GM19395 (cell line): Measurements from ENCODE around the gene PLK5.
"Not testable (repeated sequence)": the region's sequence is repeated elsewhere in the genome, so short reads cannot be mapped to it uniquely, and the experiment has no call there.

ENCODE experiments used
- ATAC-seq: cut with Tn5 transposase; IDR thresholded peaks from one replicate; pipeline ENCODE4 v1.9.1; 2021; ENCODE audit warnings: mild to moderate bottlenecking, moderate library complexity; ENCODE audit not compliant: unreplicated experiment

PLK5 gene

GRCh38 chr19:1523412-1524286, at the start of gene PLK5:
Gene PLK5, plus strand, starts transcription at chr19:1524077. Its CDS starts 2,920 bp downstream, at chr19:1526997.
- no peak for ATAC-seq

GRCh38 chr19:1474765-1475351, 49.0 kb upstream of the PLK5 start:
- ATAC-seq: no peak

GRCh38 chr19:1475751-1476437, 48.0 kb upstream of the PLK5 start:
- ATAC-seq: no peak

- ATAC-seq: not testable (repeated sequence)
These were observed 46.8 kb upstream of the PLK5 start for GRCh38 chr19:1477056-1477455.

GRCh38 chr19:1478934-1479707, 44.8 kb upstream of the PLK5 start, which contains the start of gene C19orf25:
Gene C19orf25, minus strand, starts transcription at chr19:1479215. Its CDS starts 312 bp downstream, at chr19:1478903.
- ATAC-seq: peak; percentile 77

GRCh38 chr19:1481224-1481892, 42.5 kb upstream of the PLK5 start:
- no peak for ATAC-seq

- no peak for ATAC-seq
These were observed 42.0 kb upstream of the PLK5 start for GRCh38 chr19:1481893-1482360.

- no peak for ATAC-seq
These were observed 41.3 kb upstream of the PLK5 start for GRCh38 chr19:1482361-1483130.

- no peak for ATAC-seq
These were observed 40.5 kb upstream of the PLK5 start for GRCh38 chr19:1483131-1483978.

- ATAC-seq: no peak
These were observed 39.9 kb upstream of the PLK5 start for GRCh38 chr19:1483979-1484428.

GRCh38 chr19:1486720-1487575, 36.9 kb upstream of the PLK5 start:
- no peak for ATAC-seq

GRCh38 chr19:1487576-1488281, 36.1 kb upstream of the PLK5 start:
- ATAC-seq: no peak

GRCh38 chr19:1488282-1488601, 35.6 kb upstream of the PLK5 start:
- no peak for ATAC-seq

- no peak for ATAC-seq
These were observed 34.2 kb upstream of the PLK5 start for GRCh38 chr19:1489463-1490310.

GRCh38 chr19:1490311-1491113, 33.4 kb upstream of the PLK5 start, which contains the start of gene PCSK4:
Gene PCSK4, minus strand, starts transcription at chr19:1490350. Its CDS starts 4 bp downstream, at chr19:1490346.
- peak; percentile 75 for ATAC-seq
